Measurements from ENCODE around the gene BACH1.

The BACH1 gene

DNA sequence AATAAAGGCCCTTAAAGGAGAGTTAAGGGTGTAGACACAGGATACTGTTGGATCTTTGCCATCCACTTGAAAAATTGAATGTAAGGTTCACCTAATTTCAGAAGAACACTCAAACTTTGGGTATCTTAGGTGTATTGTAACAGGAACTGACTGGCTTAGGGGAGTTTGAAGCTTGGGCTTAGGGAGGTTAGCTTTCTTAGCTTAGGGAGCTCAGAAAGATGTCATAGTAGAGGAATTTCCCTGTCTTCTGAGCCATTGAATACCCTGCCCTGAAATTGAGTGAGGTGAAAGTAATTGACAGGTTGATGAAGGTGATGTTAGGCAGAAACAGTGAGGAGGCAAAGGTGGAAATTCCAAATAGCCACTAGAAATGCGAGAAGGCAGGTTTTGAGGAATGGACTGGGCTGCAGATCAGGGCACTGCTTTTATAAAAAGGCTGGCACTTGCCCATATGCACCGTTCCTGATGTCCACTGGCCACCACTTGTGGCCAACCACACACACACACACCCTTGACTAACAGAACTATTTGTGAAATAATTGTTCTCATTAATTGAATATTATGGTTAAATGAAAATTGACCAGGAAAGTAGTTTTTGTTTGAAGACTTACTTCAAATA is 16.5 kb downstream of the BACH1 start:
- no peak for DNase-seq (ENCODE audit: low read depth)

DNA sequence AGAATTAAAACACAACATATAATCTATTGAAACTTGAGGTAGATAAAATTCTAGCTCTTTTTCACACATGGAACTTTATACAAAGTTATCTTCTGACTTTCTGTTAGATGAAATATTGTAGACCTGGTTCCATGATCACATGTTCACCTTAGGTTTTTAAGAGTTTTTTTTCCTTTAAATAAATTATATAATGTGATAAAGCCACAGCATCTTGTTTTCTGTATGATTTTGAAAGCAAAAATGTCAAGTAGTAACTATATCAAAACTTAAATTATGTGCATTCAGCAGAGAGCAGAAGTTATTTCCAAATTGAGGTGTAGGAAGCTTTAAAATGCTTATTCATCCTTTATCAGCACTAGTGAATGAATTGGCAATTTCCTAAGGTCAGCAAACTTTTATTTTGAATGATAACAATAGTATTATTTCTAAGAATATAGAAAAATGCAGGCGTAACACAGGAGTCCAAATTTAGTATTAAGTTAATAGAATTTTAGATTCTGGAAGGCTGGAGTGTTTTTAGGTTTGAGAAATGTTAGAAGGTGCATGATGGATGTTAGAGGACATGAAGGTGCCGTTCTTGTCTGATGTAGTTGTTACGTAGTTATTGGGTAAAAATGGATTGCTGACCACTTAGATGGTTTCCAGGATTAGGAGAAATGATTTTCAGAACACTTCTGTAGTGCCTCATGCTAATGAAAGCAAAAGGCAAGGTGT is 17.5 kb downstream of the BACH1 start:
- no peak for DNase-seq (ENCODE audit: low read depth)

DNA sequence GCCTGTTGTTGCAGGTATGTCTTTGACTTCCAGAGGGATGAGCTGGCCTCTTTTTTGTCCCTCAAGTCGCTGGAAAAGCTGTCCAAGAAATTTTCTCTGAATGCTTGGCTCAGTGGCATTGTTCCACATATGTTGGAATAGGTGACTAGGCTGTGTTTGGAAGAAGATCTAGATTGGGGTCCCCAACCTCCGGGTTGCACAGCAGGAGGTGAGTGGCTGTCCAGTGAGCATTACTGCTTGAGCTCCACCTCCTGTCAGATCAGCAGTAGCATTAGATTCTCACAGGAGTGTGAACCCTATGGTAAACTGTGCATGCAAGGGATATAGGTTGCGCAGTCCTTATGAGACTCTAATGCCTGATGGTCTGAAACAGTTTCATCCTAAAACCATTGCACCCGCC is 18.1 kb downstream of the BACH1 start:
- DNase-seq (ENCODE audit: low read depth): no peak

DNA sequence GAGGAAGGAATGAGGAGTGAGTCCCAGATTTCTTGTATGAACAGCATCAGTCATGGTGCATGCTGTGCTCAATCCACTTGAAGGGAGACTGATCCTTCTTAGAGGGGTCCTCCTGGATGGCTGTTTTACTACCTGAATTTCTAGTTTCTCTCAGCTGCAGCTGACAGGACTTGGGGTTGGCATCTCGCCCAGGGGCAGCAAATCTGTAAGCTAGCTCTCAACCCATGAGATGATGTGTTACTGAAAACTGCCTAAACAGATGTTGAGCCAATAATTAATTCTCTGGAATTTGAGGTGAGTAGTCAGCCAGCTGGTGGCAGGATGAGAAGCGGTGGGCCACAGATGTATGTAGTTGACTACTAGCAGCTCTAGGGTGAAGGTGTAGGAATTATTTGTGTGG is 19.6 kb downstream of the BACH1 start:
- DNase-seq (ENCODE audit: low read depth): no peak

DNA sequence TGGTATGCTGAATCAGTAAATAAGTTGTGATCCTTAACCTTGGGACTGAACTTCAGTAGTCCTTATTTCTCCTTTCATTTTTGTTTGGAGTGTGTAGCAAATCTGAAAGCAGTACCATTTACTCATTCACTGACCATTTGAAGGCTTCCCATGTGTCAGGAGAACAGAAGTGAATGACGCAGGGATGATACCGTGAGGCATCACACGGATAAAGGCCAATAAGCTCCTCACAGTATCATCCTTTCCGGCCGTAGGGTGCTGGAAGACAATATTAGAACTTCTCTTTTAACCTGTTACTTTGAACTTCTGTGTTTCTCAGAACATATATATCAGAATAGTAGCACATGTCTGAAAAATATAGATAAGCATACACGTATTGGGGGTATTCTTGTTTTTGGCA is 21.3 kb downstream of the BACH1 start:
- no peak for DNase-seq (ENCODE audit: low read depth)

DNA sequence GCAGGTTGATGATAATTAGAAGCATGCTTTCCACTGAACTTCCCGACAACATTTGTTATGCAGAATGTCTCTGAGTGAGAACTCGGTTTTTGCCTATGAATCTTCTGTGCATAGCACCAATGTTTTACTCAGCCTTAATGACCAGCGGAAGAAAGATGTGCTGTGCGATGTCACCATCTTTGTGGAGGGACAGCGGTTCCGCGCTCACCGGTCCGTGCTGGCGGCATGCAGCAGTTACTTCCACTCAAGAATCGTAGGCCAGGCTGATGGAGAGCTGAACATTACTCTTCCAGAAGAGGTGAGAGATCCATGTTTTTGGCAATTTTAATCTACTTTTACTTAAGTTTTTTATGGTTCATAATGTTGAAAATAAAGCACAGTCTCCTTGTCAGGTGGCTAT is 22.5 kb downstream of the BACH1 start:
- no peak for DNase-seq (ENCODE audit: low read depth)

DNA sequence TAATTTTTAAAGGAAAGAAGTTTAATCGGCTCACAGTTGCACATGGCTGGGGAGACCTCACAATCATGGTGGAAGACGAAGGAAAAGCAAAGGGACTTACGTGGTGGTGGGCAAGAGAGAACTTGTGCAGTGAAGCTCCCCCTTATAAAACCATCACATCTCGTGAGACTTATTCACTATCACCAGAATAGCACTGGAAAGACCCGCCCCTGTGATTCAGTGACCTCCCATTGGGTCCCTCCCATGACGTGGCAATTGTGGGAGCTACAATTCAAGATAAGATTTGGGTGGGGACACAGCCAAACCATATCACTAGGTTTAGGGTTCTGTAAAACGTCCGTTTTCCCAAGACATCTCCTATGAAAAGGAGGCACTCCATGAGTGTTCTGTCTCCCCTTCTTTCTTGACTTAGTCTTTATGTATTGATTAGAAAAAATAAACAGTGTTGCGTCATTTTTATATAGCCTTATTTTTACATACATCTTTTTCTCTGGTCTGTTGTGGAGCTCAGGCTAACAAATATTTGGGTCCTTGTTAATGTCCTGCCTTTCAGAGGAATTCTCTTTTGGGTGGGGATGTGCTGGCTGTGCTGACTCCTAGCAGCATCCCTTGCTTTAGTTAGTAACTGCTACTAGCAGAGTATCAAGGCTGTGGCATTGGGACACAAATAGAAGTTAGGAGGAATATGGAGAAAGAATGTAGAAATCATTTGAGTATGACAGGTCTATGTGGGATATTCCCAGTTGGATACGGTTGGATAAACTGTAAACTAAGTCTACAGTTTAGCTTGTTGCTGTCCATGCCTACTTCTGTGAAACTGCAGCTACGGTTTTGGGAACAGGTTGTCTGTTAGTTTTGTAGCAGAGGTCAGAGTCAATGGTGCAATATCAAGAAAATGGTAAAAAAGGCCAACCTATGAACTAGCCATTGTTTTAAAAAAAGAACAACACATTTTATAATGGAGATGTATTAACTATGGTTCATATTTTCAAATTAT is 23.5 kb downstream of the BACH1 start:
- no peak for DNase-seq (ENCODE audit: low read depth)

DNA sequence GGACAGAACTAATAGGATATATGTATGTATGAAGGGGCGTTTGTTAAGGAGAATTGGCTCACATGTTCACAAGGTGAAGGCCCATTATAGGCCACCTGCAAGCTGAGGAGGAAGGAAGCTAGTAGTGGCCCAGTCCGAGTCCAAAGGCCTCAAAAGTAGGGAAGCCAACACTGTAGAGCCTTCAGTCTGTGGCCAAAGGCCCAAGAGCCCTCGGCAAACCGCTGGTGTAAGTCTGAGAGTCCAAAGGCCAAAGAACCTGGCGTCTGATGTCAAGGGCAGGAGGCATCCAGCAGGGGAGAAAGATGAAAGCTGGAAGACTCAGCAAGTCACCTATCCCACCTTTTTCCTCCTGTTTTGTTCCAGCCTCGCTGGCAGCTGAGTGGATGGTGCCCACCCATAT is 24.5 kb downstream of the BACH1 start:
- DNase-seq (ENCODE audit: low read depth): no peak

DNA sequence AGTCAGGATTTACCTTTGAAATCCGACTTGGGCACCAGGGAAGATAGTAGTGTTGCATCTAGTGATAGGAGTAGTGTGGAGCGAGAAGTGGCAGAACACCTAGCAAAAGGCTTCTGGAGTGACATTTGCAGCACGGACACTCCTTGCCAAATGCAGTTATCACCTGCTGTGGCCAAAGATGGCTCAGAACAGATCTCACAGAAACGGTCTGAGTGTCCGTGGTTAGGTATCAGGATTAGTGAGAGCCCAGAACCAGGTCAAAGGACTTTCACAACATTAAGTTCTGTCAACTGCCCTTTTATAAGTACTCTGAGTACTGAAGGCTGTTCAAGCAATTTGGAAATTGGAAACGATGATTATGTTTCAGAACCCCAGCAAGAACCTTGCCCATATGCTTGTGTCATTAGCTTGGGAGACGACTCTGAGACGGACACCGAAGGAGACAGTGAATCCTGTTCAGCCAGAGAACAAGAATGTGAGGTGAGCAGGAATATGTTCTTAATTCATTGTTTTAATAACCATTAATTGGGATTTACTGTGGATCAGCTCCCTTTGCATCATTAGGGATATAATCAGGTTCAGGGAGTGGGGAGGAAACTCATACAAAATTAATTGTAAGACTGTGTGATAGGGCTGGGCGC is 28.3 kb downstream of the BACH1 start:
- DNase-seq (ENCODE audit: low read depth): no peak

DNA sequence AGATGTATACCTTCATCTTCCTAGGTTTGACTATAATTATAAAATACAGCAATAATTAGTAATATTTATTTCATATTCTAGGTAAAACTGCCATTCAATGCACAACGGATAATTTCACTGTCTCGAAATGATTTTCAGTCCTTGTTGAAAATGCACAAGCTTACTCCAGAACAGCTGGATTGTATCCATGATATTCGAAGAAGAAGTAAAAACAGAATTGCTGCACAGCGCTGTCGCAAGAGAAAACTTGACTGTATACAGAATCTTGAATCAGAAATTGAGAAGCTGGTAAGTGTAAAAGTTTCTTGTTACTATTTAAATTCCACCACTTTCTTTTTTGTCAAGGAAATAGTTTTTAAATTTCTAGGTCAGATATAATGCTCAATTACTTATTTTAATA is 30.7 kb downstream of the BACH1 start:
- DNase-seq (ENCODE audit: low read depth): no peak

DNA sequence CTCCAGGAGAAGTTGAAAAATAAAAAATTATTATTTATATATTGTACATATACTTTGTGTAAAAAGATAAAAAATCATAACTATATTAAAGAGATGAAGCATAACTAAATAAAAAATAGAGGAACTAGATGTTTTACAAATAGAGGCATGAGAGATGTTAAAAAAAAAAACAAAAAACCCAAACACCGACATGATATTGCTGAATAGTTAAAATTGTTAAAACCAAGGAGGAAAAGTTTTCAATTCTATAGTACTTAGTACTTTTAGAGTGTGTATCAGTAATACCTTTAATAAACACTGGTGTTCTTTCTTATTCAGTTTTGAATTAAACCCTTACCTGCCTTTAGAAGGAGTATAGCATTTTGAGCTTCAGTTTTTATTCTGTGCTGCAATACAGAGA is 32.1 kb downstream of the BACH1 start:
- DNase-seq (ENCODE audit: low read depth): no peak

DNA sequence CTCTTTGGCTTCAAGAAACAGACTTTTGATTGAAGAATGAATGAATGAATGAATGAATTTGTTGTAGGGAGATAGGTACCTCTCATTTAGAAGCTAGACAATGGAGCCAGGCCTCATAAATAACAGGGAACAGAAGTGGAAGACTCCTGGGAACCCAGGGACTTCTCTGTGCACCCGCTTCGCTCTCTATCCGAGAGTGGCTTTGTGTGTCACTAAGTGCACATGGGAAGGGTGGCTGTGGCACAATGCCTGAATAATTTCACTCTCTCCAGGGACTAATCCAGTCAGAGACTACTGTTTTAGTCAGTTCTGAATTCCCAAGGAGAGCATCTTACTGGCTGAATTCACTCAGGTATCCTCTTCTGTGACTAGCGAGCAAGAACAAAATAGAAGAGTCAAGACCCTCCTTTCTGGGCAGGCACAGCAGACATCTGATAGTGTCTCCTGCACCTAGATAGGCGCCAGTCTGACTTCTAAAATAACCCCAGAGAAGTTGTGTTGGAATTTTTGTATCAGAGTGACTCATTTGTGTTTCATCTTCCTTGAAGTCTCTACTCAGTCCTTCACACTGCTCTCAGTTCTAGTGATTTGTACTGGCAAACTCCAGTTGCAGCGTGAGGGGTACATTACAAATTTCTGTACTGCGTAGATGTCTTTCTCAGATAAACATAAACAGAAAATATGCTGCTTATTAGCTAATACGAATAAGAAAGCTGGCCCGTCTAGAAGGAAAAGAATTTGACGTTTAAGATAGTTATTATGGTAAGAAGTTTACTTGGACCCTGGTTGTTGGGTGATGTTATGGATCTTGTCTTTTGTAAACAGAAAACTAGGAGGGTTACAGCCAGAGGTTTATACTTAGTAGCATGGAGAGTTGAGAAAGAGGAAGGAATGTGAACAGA is 34.0 kb downstream of the BACH1 start:
- no peak for DNase-seq (ENCODE audit: low read depth)

DNA sequence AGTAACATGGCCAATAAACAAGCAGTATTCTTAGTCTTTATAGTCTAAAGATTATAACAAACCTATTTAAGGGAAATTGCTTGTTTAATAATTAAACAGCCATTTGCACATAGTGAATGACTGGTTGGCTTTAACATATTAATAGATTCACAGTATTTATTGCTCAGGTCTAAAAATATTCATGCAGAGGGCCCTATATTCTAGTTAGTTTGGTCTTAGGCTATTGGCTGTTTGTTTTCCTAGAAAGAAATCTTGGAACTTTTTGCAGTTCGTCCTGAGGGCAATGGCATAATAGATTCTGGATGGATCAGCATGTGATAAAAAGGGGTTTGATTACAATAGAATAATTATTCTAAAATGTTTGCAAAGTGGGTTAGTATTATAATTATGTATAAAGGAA is 34.7 kb downstream of the BACH1 start:
- no peak for DNase-seq (ENCODE audit: low read depth)

DNA sequence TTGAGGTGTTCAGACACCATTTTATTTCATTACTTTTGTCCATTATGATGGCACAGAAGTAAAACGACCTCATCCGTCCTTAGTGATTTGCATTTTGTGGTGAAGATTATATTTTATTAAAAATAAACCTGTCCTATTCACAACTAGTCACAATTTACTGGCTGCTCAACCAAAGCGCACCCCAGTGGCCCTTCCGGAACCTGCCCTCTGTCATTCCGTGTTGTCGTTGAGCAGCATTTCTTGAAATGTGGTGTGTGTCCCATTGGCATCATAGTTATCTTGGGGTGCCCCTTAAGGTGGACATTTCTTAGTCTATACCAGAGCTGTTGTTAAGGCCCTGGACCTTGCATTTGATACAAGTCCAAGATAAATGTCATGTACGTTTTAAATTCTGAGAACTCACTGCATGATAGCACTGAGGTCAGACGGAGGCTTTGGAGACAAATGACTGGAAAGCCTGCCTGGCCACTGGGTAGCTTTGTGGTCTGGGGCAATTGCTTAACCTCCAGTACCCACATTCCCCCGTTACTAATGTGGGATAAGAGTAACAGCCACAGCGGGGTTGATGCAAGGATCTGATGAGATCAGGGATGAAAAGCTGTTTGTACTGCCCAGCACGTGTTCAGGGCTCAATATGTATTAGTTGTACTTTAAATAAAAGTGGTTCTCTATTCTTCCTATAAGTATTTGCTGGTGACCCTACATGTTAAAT is 36.2 kb downstream of the BACH1 start:
- no peak for DNase-seq (ENCODE audit: low read depth)

DNA sequence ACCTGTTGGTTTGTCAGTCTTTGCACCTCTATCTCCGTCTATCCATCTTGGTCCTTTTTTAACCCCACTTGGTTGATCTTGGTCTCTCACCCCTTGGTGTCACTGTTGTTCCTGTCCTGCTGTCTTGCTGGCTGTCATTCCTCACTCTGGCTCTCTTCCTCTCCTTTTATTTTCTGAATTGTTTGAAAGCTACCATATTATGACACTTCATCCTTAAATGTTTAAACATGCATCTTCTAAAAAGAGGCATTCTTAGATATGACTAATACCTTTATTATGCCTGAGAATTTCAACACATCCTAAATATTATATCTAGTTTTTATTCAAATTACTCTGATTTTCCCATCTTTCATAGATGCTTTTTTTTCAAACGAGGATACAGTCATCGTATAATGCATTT is 37.0 kb downstream of the BACH1 start:
- DNase-seq (ENCODE audit: low read depth): no peak

DNA sequence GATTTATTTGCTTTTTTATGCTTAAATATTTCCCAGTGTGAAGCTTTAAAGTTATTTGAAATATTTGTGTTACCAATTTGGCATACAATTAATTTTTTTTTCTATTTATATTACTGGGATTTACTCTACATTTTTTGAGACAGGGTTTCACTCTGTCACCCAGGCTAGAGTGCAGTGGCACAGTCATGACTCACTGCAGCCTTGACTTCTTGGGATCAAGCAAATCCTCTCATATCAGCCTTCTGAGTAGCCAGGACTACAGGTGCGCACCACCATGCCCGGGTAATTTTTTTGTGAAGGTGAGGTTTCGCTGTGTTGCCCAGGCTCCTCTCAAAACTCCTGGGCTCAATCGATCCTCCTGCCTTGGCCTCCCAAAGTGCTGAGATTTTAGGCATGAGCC is 39.5 kb downstream of the BACH1 start:
- DNase-seq (ENCODE audit: low read depth): no peak

DNA sequence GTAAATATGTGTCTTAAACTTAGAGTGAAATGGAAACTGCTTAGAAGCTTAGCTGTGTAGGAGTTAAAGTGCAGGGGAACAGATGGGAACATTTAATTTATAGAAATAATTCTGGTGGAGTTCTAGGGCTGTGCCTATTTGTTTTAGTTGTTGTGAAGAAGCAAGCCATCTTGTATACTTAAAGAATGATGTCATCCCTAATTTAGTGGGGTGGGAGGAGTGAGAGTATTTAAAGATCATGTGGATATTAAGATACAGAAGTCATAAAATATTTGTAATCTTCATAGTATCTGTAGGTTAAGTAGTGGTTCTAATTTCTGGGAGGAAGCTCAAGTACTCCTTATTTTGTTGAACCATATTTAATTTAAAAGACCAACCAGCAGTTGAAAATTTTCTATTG is 41.5 kb downstream of the BACH1 start:
- DNase-seq (ENCODE audit: low read depth): no peak

DNA sequence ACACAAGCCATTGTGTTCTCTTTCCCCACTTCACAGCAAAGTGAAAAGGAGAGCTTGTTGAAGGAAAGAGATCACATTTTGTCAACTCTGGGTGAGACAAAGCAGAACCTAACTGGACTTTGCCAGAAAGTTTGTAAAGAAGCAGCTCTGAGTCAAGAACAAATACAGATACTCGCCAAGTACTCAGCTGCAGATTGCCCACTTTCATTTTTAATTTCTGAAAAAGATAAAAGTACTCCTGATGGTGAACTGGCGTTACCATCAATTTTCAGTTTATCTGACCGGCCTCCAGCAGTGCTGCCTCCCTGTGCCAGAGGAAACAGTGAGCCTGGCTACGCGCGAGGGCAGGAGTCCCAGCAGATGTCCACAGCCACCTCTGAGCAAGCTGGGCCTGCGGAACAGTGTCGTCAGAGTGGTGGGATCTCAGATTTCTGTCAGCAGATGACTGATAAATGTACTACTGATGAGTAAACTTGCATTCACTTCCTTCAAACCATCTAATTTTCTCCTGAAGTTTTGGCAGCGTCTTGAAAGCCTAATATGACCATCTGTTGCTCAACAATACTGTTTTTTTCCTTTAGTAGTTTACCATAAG is 43.7 kb downstream of the BACH1 start:
- no peak for DNase-seq (ENCODE audit: low read depth)

DNA sequence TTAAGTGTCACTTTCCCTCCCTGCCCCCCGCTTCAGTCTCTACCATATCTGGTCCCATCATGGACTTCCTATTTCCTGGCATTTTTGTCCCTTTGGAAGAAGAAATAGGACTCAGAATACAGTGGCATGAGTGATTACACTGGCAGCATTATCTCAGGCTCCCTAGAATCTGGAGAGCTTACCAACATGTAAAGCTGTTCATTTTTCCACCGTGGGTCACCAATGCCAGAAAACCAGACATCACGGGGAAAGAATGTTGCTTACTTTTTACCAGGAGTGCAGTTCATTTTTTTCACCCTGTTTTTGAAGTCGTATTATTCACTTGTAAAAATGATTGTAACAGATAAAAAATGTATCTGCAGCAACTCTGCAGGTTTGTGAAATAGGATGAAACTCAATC is 44.8 kb downstream of the BACH1 start:
- DNase-seq (ENCODE audit: low read depth): no peak

DNA sequence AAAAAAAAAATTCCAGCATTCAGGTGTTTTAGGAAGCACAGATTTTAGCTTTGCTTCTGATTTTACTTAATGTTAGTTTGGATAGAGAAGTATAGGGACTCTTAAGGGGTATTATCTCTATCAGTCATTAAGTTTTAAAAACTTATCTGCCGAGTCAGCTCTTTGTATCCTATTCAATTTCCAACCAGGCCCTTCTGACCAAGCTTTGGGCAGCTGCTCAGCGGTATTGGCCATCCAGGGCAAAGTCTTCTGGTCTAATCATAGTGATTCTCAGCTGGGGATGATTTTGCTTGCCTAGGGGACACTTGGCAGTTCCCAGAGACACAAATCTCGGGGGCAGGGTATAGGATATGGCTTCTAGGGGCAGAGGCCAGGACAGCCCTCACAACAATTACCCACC is 47.6 kb downstream of the BACH1 start:
- DNase-seq (ENCODE audit: low read depth): no peak

Data from CMK (cell line).